ENCODE results near the gene SAMD1.

SAMD1 gene

GRCh38 chr19:14090509-14091080 lies at the start of gene SAMD1:
SAMD1 (minus strand) TSS chr19:14090751.
- DNase-seq = peak; percentile 50

DNA sequence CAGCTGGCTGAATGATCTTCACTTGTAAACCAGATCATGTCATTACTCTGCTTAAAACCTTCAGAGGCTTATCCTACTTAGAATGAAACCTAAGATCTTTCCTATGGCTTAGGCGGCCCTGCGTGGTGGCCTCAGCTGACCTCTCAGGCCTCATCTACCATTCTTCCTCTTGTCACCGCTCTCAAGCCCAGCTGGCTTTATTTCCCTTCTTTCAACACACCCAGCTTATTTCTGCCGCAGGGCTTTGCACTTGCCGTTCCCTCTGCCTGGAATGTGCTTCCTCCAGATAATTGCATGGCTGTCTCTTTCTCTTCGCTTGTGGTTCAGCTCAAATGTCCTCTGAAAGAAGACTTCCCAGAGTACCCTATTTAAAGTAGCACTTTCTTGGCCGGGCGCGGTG lies 49.4 kb upstream of the SAMD1 start:
- no peak for DNase-seq

GRCh38 chr19:14138576-14139265 lies 48.2 kb upstream of the SAMD1 start:
- DNase-seq = no peak

DNA sequence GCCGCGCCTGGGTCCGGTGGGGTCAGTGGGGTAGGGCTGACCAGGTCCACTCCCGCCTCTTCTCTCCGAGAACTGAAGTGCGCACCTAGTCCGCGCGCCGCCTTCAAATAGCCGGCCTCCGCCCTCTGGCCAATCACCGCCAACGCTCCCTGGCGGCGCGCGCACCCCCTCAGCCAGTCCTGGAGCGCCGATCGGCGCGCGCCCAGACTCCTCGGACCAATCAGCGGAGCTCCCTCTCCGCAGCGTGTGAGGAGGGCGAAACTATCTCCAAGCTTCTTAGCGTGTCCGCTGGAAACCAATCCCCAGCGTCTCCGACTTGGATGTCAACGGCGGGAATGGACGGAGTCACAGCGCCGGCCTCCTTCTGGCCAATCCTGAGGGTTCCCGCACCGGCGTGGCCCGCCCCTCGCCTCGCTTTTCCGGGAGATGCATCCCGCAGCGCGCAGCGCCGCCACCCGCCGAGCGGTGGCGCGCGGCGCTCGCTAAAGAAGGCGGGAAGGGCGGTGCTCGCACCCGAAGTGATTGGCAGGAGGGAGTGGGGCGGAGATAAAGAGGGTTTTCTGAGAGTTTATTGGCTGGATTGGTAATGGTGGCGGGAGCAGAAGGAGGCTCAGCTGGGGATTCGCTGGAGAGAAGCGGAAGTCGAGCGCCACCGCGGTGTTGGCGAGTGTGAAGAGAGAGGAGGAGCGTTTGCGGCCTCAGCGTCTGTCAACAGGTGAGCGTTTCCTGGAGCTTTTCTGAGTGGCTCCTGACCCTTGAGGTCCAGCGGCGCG lies 46.1 kb upstream of the SAMD1 start, which contains the start of gene ASF1B:
Gene ASF1B, minus strand, starts transcription at position 81 of the 773 bp plus-strand sequence. CDS start 133 bp downstream, outside the sequence.
- peak; percentile 99 for DNase-seq

DNA sequence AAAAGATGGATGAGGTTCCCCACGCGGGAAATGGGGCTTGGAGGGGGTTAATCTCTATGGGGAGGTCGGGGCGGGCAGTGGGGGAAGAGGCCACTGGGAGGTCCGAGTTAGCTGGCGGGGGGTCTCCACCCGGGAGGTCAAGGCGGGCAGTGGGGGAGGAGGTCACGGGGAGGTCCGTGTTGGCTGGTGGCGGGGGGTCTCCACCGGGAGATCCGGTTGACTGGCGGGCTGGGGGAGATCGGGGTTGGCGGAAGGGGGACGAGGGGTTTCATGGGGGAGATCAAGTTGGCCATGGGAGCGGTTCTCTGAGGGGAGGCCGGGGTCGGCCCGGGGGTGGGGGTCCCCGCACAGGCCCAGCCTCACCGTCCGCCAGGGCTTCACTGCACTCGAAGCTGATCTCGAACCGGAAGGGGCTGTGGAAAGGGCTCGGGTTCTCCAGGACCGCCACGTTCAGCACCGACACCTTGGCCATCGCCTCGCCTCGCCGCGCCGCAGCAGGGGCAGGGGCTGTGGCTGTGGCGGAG lies 45.5 kb upstream of the SAMD1 start:
- DNase-seq = no peak

GRCh38 chr19:14135355-14135754 lies 44.8 kb upstream of the SAMD1 start:
- no peak for DNase-seq

DNA sequence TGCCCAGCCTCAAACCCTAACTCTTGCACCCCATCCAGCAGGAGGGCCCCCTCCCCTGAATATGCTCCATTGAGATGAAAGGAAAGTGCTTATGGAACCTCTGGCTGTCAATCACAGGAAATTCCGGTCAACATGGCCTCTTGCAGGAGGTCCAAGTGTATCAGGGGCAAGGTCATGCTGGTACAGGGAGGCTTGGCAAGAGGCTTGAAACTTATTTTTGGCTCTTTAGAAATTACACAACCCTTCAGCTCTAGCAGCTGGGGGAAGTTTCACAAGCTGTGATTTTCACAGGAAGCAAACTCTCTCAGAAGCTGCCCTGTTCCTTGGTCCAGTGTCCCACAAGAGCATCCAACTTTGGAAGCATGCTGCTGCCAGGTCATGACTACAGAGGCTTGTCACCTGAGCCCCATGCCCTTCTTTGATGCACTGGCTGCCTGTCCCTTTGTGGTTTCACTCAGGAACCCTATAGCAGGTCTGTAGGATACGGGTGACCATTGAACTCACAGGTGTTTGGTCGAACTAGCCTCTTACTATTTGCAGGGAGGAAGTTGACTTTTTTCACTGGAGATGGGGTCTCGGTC lies 37.5 kb upstream of the SAMD1 start:
- DNase-seq = no peak

GRCh38 chr19:14127176-14127575 lies 36.6 kb upstream of the SAMD1 start:
- no peak for DNase-seq

DNA sequence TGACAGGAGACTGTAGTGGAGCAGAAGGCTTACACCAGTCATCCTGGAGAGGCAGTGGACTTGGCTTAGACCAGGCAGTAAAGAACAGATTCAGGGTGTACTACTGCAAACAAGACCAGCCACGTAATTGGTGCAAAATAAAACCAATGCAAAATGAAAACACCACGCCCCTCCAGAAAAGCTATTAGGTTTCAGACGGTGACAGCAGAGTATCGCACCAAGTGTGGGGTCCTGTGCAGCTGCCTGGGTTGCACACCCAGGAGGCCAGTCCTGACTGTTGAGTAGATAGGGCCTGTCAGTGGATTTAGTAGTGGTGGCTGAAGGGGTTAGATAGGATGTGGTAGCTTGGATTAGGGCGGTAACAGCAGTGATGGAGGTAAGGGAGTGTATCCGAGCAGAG lies 32.4 kb upstream of the SAMD1 start:
- DNase-seq = no peak

DNA sequence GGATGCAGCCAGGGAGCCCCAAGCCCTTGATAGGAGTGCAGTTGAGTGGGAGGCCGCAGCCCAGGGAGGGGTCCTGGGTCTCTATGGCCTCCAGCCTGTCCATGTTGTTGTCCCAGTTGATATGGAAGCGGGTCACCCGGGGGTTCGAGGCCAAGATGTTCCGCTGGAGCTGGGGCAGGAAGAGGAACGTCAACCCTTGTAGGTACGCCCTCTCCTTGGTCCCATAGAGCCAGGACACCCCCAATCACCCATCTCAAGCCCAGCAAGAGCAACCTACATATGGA lies 29.9 kb upstream of the SAMD1 start:
- no peak for DNase-seq

DNA sequence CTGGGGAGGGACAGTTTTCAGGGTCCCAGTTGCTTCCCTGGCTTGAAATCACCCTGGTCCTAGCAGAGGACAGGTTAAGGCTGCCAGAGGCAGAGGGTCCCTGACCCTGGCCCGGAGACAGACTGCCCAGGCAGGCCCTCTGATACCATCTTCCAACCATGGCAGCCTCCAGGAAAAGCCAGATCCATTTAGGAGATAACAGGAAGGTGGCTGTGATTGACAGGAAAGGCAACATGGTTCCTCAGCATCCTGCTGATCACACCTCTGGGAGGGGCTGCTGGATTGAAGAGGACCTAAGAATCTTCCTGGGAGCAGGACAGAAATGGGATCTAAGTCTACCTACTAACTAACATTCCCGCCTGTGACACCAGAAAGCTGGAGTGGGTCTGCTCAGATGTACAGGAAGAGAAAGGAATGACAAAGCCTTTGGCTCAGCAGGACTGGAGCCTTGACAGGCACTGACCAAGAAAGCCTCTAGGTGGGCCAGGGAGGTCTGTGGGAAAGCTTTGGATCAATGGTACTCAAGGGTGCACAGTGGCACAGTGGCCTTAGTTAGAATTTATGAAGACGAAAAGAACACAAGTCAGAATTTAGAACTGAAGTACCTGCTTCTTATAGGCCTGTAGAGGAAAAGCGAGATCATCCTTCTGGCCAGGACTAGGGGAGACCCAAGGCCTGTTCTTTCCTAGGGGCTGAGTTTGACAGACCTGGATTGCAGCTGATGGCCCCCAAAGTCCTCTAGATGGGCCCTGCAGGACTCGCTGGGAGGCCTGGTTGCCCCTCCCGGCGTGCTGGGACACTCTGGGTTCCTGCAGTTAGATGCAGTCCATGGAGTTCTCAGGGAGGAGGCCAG lies 29.3 kb upstream of the SAMD1 start:
- no peak for DNase-seq

DNA sequence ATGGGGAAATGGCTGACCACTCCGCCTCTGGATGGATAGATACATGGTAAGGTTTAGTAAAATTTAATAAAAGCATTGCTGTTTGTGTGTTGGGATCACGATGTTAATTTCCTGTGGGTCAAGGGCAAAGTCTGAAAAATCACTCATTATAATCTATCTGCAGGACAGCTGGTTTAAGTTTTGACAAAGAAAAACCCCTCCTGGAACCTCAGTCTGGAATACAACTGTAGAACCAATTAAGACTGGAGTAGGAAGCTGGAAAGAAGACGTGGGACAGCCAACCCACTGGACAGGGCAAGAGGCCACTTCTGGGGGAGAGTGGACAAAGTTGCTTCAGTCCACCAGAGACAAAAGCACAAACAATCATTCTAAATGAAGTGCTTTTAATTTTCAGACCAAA lies 28.6 kb upstream of the SAMD1 start:
- DNase-seq = no peak

DNA sequence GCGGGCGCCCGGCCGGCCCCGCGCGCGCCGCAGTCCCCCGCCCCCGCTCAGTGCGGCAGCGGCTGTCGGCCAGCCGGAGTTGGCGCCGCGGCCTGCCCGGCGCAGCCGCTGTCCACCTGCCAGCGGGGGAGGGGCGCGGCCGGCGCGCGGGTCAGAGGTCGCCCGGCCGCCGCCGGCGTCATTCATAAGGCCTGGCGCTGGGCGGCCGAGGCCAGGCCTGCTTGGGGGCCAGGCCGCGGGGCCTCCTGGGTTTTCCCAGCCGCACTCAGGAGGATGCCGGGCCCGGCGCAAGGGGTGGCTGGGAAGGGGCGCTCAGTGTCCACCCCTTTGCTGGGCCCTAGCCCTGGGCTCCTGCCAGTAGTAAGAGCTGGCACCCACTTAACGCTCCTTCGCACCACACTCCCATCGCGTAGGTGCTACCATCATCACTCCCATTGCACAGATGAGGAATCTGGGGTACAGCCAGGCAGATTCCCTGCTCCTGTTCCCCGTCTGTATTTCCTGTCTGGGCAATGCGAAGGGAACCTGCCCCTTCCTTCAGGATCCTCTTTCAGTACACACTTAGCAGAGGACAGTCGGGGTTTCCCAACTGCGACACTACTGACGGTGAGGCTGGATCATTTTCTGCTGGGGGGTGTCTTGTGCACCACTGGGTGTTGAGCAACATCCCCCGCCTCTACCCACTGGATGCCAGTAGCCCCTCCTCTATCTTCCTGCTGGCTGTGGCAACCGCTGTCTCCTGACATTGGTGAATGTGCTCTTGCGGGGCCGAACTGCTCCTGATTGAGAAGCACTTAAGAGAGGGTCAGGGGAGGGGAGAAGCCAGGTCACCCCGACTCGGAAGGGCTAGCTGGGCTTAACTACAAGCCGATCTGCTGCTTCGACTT lies 27.9 kb upstream of the SAMD1 start:
- peak; percentile 52 for DNase-seq

DNA sequence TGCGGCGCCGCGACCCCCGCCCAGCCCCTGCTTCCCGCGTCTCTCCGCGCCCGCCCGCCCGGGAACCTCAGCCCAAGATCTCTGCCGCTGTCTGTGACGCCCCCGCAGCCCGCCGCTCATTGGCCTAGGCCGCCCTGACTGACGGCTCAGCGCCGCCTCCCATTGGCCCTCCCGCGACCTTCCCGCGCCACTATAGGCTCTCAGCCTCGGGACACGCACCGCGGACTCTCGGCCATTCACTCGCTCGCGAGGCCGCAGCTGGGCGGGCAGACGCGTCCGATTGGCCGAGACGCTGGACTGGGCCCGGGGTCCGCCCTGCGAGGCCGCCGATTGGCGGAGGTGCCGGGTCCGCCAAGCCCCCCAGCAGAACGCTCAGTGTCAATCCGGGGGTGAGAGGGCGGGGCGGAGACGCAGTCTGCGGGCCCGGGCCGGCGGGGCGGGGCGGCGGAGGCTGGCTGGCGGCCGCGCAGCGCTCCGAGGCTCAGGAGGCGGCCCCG lies 27.2 kb upstream of the SAMD1 start, which contains the start of gene PRKACA:
Gene PRKACA, minus strand, starts transcription at position 95 of the 497 bp plus-strand sequence. CDS start 215 bp downstream, outside the sequence.
- DNase-seq = peak; percentile 93

DNA sequence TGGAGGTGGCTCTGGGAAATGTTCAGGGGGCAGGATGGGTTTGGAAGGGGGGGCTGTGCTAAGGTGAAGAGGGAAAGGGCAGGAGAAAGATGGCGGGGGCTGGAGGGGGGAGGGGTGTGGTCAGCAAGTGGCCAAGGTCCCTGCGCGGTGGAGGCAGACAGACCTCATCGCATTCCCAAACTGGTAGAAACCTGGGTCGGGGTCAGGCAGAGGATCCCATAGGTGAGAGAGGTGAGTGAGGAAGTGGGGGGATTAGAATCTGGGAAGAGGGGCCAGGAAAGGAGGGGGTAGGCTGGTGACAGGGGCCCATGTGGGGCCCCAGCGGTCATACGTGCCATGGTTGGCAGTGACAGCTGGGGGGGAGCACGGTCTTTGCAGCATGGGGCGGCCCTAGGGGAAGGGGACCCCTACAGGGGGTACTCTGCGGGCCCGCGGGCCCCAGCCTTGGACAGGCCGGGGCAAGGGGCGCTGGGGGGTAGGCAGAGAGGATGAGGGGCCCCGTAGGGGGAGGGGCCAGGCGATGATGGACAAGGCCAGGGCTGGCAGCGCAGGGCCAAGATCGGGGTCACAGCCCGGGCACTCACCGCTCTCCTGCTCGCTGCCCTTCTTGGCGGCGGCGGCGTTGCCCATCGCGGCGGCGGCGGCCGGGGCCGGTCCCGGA lies 26.5 kb upstream of the SAMD1 start:
- no peak for DNase-seq

DNA sequence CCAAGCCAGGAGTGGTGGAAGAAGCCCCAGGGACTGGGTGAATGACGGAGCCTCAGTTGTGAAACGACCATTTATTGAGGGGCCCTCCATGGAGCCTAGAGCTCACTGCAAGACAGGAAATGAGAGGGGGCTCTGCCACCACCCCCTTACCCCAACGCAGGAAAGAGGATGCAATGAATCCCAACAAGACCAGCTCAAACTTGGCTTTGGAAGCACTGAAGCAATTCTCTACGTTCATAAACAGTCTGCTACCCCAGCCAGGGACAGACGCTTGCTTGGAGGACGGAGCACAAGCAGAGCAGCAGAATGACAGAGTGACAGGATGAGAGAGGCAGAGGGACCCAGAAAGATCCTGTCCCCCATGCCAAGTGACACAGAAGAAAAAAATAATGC lies 26.0 kb upstream of the SAMD1 start:
- no peak for DNase-seq

GRCh38 chr19:14115756-14116155 lies 25.2 kb upstream of the SAMD1 start:
- no peak for DNase-seq

DNA sequence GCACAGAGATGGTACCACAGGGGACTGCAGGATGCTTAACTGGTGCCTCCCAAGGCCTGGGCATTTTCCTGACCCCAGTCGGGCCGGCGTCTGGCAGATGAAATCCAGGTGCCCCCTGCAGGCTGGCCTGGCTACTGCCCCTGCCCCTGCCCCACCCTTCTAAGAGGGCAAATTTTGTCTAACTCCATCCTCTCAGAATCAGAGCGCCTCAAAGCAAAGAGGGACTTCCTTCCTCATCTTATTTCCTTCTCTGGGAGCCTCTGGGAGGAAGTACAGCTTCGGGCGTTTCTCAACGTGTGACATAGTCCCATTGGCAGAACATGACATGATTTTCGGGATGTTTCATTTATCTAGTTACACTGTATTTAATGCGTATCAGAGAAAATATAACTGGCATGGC lies 24.3 kb upstream of the SAMD1 start:
- DNase-seq = no peak

GRCh38 chr19:14114439-14114838 lies 23.9 kb upstream of the SAMD1 start:
- DNase-seq = no peak

DNA sequence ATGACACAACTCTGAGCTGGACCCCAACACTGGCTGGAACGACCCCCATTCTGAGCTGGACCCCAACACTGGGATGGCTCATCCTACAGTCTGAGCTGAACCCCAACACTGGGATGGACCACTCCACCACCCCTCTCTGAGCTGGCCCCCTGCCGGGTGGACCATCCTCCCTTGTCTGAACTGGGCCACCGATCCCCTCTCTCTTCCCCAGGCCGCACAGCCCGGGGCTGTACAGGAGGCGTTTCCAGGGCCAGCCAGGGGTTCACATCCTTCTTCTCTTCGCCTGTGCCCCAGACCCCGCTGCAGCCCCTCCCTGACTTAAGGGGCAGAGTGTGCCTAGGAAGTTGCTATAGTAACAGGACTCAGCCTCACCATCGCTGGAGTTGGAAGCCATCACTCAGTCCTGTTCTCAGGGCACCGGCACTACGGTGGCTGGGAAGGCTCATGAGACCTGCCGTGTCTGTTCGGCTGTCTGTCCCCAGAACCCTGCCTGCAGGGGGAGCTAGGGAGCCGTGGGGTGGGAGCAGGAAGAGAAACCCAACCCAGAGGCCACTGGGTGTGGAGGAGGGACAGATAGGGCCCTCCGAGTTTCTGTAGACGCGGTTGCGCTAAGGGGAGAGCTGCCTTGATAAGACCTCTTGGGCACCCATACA lies 23.3 kb upstream of the SAMD1 start:
- DNase-seq = peak; percentile 41

Measured in KG1 (cell line).